GM18507 (cell line): Measurements from ENCODE around the gene MITD1.
"Not testable (repeated sequence)": the region's sequence is repeated elsewhere in the genome, so short reads cannot be mapped to it uniquely, and the experiment has no call there.

ENCODE experiments used
- DNase-seq: peaks from one replicate; pipeline ENCODE4 v3.0.0; 2011; ENCODE audit warnings: low read depth; ENCODE audit not compliant: insufficient read length; ENCODE audit errors: extremely low spot score
- FAIRE-seq: peaks from 2 replicates; lab custom pipeline; 2011; peaks lifted over from hg19 to GRCh38; lab: Jason Lieb, UNC

Gene MITD1

DNA sequence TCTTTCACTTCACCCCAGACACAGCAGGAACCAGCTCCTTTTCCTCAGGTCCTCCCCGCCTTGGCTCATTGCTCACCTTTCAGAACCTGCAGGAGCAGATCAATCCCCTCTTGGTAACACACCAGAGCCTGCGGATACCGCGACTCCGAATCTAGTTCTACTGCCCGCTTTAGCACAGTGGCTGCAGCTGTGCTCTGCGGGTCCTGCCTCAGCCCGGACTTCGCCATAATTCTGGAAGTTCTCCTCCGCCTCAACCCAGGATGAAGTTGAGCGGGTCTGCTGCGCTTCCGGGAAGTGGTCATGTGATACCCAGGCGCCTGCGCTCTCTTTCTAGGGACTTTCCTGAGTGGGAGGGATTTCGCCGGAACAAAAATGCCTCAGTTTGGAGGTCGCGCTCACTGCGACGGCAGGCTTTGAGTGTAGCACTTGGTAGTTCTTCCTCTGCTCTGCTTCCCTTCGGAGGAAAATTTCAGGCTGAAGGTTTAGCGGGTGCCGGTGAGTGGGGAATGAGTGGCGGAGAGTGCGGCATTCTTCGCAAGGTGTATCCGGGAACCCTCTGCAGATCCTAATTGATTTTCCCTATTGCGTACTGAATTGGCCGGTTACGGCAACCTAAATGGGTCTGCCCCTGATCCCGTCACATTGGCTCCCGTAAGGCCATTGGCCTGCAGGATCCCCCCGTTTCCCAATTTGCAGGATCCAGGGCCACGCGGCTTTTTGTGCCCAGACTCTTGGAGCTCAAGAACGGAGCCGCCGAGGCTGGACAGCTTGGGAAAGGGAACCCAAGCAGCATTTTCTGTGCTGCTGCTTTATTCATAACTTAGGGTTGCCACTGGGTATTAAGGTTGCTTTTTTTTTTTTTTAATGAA, at the start of gene MITD1, which contains the start of gene MRPL30:
TSS of gene MITD1 (minus strand) at position 304 of the 869 bp plus-strand sequence. CDS start at position 227, 77 bp downstream.
TSS of gene MRPL30 (plus strand) at position 430 of the 869 bp plus-strand sequence. CDS start 5,020 bp downstream, outside the sequence.
- FAIRE-seq: peak; percentile 85
- DNase-seq: peak; percentile 73

DNA sequence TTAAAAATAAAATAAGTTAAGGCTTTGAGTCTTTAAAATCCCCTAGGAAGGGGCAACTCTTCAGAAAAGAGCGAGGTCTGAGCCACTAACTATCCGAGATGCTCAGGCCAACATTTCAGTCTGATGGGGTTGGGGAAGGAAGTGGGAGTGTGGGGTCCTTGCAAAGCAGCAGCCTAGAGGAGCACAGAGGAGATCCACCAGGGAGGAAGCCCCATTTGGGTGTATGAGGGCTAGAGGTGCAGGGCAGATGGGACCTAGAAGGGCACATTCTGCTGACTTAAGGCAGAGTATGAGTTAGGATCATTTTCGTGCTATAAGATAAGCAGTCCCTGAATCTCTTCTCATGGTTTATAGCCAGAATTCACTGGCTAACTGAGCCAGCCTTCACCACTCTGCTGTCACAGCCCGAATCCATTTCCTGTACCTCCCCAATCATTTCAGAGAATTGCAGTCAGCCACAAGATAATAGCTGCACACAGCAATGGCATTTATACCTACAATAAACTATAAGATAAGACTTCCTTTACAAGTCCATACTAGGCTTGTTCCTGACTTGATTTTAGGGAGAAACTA, 37.2 kb upstream of the MITD1 start:
- DNase-seq (no peak), FAIRE-seq (no peak)

DNA sequence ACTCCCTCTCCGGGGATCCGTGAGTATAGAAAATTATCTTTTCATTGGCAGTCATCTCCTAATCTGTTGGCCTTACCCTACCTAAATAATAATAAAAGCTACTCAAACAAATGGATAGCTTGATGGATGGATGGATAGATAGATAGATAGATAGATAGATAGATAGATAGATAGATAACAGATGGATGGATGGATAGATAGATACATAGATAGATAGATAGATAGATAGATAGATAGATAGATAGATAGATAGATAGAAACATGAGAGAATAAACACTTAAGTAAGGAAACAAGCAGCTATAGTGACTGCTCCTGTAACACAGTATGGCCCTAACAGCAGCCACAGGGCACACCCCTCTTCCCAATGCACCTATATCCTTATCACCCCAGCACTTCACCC, 35.2 kb upstream of the MITD1 start:
- DNase-seq (no peak), FAIRE-seq (no peak)

DNA sequence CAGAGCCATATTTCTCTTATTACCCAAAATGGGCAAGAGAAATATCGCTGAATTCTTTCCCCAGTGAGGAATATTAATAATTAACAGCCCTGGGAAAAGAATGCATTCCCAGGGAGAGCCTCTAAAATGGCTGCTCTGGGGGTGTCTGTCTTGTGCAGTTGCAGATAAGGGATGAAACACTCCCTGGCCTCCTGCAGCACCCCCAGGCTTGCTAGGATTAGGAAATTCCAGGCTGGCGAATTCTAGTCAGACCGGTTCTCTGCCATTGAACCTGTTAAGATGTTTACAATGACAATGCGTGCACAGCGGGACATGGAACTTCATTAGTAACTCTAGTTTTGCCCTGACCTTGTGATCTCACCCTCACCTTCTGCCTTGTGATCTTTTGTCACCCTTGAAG, 24.6 kb upstream of the MITD1 start:
- DNase-seq: no peak
- no peak for FAIRE-seq

DNA sequence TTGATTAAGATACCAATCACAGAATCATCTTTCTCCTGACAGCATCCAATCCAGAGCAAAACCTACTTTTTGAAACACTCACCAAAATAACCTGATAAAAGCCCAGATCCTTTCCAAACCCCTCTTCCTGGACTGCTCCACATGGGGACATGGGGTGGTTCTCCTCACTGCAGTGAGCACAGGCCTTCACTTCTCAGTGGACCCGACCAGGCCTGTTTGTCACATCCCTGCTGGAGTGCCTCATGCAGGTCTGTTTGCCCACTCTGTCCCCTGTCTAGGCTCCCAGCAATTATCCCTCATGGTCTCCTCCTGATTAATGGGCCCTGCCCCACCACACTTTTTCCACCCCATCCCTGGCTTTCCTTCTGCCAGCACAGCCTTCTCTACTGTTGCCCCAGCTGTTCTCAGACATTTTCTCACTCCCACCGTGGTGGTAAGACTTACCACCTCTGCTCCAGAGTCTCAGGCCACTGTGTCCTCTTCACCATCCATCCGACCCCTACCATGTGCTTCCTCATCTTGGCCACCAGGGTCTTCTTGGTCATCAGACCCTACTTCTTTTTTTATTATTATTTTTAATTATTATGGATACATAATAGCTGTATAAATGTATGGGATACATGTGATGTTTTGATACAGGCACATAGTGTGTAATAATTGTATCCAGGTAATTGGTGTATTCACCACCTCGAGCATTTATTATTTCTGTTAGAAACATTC, 21.3 kb upstream of the MITD1 start:
- FAIRE-seq (no peak), DNase-seq (no peak)

DNA sequence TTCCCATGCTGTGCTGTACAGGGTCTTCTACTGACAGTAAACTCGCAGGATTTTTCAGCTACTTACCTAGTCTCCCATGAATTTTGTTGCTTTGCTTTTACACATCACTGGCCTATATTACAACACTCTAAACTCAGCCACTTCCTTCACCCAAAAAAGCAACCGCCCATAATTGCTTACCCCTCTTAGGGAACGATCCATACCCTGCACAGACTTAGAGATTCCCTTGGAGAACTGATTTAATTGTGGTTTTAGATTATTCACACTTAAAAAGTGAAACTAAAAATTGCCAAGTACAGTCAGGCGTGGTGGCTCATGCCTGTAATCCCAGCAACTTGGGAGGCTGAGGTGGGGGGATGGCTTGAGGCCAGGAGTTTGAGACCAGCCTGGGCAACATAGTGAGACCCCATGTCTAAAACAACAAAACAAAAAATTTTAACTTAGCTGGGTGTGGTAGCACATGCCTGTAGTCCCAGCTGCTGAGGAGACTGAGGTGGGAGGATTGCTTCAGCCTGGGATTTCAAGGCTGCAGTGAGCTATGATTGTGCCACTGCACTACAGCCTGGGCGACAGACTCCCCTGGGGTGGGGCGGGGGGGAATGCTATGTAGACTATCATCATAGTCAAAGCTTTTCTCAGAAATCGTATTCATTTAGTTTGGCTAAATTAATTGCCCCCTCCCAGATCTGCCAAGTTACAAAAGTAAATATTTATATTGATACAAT, 19.4 kb upstream of the MITD1 start:
- DNase-seq: no peak
- no peak for FAIRE-seq

DNA sequence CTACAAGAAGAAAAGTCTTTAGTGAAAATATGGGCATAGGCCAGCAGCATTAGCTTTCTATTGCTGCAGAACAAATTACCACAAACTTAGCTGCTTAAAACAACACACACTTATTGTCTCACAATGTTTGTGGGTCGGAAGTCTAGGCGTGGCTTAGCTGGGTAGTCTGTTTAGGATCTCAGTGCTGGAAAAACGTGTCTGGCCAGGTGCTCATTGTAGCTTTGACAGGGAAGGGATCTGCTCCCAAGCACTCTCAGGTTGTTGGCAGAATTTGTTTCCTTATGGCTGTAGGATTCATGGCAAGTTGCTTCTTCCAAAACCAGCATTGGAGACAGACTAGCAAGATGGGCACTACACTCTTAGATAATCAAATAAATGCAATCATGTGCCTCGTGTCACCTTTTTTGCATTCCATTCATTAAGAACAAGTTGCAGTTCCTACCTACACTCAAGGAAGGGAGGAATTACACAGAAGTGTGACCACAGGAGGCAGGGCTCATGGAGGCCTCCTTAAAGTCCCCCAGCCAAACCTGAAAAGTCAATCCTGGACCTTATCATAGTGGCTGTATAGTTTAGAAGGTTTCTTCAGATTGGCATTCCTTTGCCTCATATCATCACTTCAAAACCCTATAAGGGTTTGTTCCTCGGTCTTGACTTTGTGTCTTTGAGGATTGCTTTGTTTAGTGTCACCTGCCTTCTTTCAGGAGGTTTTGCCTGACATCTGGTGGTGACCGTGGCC, 17.4 kb upstream of the MITD1 start:
- no peak for FAIRE-seq
- no peak for DNase-seq

DNA sequence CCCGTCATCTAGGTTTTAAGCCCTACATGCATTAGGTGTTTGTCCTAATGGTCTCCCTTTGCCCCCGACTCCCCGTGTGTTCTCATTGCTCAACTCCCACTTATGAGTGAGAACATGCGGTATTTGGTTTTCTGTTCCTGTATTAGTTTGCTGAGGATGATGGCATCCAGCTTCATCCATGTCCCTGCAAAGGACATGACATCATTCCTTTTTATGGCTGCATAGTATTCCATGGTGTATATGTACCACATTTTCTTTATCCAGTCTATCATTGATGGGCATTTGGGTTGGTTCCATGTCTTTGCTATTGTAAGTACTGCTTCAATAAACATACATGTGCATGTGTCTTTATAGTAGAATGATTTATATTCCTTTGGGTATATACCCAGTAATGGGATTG, 11.5 kb upstream of the MITD1 start:
- not testable (repeated sequence) for FAIRE-seq

DNA sequence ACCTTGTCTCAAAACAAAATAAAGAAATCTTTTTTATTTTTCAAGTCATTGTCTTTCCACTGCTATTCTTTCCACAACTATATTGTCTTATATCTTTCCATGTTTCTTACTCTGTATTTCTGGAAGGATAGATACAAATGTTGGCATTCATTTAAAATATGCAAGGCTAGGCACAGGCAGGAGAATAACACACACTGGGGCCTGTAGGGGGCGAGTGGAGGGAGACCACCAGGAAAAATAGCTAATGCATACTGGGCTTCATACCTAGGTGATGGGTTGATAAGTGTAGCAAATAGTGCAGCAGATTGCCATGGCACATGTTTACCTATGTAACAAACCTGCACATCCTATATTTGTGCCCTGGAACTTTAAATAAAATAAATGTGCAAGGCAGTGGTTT, 9.7 kb upstream of the MITD1 start:
- no peak for DNase-seq
- no peak for FAIRE-seq

More for the DNA sequence above, 11.5 kb upstream of the MITD1 start:
- not testable (repeated sequence) for DNase-seq

DNA sequence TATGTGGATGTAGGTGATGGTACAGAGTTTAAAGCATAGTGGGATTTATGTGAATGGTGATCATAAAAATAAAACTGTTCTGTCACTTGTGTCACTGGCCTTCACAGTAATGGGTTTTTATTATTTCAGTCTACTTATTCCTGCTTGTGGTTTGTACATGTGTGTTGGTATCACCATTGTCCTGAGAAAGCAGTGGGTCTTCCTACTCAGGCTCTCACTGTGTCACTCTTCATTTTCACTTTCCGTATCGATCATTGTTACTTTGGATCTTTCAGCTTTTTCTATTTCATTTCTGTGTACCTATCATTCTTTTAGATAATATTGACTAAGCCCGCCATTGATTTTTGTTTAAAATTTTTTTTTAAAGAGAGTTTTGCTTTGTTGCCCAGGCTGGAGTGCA, 7.5 kb upstream of the MITD1 start:
- DNase-seq: no peak

DNA sequence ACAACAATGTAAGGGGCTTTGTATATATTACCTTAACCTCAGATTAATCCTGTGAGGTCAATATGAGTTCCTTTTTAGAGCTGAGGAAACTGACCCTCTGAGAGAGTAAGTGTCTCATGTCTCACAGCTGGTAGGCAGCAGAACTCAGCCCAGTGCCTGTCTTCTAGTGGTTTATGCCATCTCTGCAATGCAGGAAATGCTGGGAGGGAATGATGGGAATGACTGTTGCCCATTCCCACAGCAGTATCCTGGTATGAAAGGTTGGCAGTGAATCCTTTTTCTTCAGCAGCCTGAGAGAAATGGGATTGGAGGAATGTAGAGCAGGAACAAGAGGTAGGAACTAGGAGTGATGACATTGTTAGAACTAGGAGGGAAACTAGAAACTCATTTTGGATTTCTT, 6.2 kb upstream of the MITD1 start:
- no peak for FAIRE-seq
- DNase-seq: no peak

More for the DNA sequence above, 7.5 kb upstream of the MITD1 start:
- no peak for FAIRE-seq

DNA sequence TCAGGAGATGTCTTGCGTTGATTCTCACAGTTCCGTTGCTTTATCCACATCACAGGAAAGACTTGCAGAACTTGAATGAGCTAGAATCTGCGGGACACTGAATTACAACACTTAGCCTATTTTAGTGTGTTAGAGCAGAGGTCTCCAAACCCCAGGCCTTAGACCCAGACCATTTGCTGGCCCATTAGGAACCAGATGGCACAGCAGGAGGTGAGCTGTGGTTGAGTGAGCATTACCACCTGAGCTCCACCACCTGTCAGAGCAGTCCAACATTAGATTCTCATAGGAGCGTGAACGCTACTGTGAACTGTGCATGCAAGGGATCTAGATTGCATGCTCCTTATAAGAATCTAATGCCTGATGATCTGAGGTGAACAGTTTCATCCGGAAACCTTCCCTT, 4.0 kb upstream of the MITD1 start:
- FAIRE-seq: no peak
- DNase-seq: no peak

DNA sequence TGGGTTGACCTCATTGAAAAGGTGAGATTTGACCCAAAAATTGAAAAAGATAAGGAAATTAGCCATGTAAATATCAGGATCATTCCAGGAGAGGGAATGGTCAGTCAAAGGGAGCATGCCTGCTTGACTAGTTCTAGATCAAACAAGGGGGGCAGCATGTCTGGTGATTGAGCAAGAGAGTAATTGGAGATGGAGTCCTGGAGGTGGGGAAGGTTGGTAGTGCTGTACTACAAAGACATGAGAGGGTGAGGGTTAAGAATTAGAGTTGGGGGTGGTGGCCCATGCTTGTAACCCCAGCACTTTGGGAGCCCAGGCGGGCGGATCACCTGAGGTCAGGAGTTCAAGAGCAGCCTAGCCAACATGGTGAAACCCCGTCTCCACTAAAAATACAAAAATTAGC, 2.2 kb upstream of the MITD1 start:
- no peak for DNase-seq

DNA sequence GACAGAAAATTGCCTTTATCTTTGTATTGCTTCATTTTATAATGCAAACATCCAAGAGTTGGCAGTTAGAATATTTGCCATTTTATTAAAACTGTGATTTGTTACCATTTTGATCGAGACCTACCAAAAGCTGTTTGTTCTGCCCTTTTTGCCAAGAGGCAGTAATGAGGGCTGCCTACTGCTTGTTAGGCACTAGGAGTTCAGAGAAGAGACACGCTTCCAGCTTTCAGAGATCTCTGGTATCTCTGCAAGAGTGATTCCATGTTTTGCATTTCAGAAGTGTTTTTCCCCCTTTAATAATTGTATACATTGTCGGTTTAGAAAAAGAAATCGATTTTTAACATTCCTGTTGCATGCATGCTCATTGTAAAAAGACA, 754 bp upstream of the MITD1 start:
- FAIRE-seq (no peak), DNase-seq (no peak)

More for the DNA sequence above, 2.2 kb upstream of the MITD1 start:
- no peak for FAIRE-seq

DNA sequence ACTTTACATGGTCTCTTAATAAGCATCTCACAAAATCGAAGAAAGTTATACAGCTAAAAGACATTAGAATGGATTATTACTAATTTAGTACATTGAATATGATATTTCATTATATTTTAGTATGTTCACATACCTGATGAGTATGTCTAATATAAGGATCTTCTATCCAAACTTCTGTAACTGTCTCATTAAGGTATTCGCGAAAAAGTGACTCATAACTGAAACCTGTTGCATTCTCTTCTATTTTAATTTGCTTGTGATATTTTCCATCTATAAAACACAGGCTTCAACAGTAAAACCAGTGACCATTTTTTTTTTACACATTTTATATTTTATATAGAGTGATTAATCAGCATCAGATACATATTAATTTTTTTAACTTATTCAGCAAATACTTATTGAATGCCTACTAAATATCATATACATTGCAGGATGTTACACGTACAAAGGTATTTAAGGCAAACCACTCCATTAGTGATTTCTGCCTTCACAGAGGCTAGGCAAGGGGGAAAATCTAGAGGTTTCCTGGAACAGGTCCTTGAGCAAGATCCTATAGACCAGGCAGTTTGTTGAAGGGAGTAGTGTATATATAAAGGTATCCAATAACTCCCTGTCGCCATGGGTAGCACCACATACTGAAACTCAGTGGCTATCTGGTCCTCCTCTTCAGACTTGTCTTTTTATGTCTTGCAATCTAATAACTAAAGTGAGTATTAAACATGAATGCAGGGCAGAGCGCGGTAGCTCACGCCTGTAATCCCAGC, 9.3 kb downstream of the MITD1 start:
- no peak for FAIRE-seq
- DNase-seq: no peak

DNA sequence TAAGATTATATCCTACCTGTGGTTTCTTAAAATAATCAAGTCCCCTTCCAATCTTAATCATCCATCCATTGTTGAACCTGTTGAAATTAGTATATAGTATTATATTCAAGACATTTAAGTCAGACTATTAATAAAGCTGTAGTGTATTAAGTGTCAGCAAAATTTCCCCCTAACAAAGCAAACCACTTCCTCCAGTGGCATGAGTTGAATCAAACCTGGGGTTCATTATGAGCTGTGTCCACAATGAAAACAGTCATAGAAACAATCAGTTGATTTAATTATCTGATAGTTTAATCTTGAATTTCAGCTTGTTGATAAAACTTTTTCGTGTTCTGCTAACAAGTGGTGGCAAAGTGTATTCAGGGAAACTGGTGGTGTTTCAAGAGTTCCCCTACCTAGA, 11.3 kb downstream of the MITD1 start:
- FAIRE-seq: peak; percentile 5
- DNase-seq: no peak

DNA sequence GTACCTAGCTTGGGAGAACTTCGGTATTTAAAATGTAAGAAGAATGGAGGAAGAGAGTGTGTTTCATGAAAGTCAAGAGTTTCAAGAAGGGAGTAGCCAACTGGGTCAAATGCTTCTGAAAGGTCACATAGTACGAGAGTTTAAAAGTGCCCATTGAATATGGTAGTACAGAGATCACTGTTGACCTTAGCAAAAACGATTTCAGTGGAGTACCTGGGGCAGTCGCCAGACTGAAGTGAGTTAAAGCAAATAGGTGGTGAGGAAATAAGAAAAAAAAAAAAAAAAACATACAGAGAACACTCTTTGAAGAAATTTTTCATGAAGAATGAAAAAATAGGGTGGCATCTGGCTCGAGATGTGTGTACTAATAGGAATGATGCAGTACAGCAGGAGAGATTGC, 14.6 kb downstream of the MITD1 start:
- FAIRE-seq (no peak), DNase-seq (no peak)

DNA sequence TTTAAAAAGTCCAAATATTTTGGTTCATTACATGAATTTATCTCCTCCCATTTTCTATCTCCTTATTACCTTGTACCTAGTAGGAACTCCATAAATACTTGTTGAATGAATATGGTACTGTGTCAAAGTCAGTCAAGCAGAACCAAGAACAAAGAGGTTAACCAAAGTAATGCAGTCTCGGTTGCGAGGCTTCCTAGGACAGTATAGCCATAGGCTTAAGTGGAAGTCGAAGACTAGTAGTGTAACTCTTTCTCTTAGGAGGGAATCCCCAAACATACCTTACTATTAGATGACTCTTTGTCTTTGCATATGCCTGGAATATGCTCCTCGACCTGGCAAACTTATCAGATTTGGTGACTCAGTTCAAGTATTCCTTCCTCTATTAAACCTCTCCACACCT, 21.3 kb downstream of the MITD1 start:
- no peak for DNase-seq
- no peak for FAIRE-seq
